Measurements from ENCODE around the gene OR4C6.

DNA sequence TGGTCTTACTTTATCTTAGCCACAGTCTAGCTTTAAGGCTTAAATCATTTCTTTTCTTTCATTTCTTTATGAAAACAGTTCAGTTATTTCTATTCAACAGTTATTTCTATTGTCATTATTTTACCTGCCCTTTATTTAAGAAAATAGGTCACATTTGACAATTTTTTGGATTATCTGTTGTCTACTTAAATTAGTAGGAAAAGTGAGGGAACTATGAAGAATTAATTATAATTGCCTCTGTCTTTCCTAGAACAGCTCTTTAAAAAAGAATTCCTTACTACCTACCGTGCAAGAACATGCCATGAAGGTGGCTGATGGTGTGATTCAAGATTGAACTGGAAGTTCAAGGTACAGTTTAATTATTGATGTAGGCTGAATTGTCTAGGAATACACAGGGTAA is at the start of gene OR4C6:
- TF ChIP-seq EZH2 (IDR thresholded peaks at IDR 0.05; ENCODE audit: insufficient read depth, poor library complexity, severe bottlenecking) (no peak), EZH2phosphoT487 (IDR thresholded peaks at IDR 0.05; ENCODE audit: insufficient read depth, low read depth) (no peak)

All from GM23248 (cell line).